DND-41 (cell line): ENCODE measurements around the gene GTPBP1.

ENCODE experiments used
- CTCF ChIP-seq: IDR thresholded peaks from 2 replicates; pipeline ENCODE4 v1.5.1; 2012; ENCODE audit warnings: borderline replicate concordance, low read length, moderate library complexity, mild to moderate bottlenecking; ENCODE audit not compliant: poor library complexity, severe bottlenecking; ENCODE audit errors: extremely low read depth
- EZH2 ChIP-seq: IDR thresholded peaks from 3 replicates; pipeline ENCODE4 v1.6.1; 2012; ENCODE audit warnings: borderline replicate concordance, low read depth, mild to moderate bottlenecking, moderate library complexity, low read length, inconsistent platforms; ENCODE audit not compliant: severe bottlenecking

- TF ChIP-seq EZH2 (no peak), CTCF (no peak)
Observed at GRCh38 chr22:38751066-38751421, 45.3 kb downstream of the GTPBP1 start.
